ENCODE results near the gene CLDN10.
A peak's percentile ranks its signal among the peaks of the same experiment; 100 is the strongest.

CLDN10 gene

GRCh38 chr13:95552539-95553441 is at the start of gene CLDN10:
TSS of gene CLDN10 (plus strand) at chr13:95552720. CDS start at chr13:95552754, 34 bp downstream.
- H3K36me3 ChIP-seq (ENCODE audit: low read depth): no peaks in the 10 kb centered on the region
- peaks cover 5% of the 10 kb centered on the region for H3K4me1 ChIP-seq (ENCODE audit: insufficient read depth, poor library complexity, severe bottlenecking)
- no peak within 1 kb of the TSS for H3K27ac ChIP-seq (ENCODE audit: poor library complexity, severe bottlenecking)
- TF ChIP-seq CTCF (IDR thresholded peaks at IDR 0.05; ENCODE audit: poor library complexity, severe bottlenecking): peak; percentile 10
- ATAC-seq (ENCODE audit: low read depth) (no peak), DNase-seq (ENCODE audit: low spot score) (peak; percentile 56)
- no peaks in the 10 kb centered on the region for H3K9me3 ChIP-seq (ENCODE audit: severe bottlenecking)
- peaks cover 44% of the 10 kb centered on the region for H3K27me3 ChIP-seq (ENCODE audit: insufficient read depth, poor library complexity, severe bottlenecking)
- no peak within 1 kb of the TSS for H3K4me3 ChIP-seq (ENCODE audit: severe bottlenecking)

- no peak for DNase-seq (ENCODE audit: low spot score)
- Histone ChIP-seq H3K9me3 (ENCODE audit: severe bottlenecking) (no peaks in the 10 kb centered on the region), H3K27ac (ENCODE audit: poor library complexity, severe bottlenecking) (no peak overlapping the region), H3K27me3 (ENCODE audit: insufficient read depth, poor library complexity, severe bottlenecking) (no peaks in the 10 kb centered on the region), H3K4me3 (ENCODE audit: severe bottlenecking) (no peak overlapping the region), H3K36me3 (ENCODE audit: low read depth) (no peaks in the 10 kb centered on the region), H3K4me1 (ENCODE audit: insufficient read depth, poor library complexity, severe bottlenecking) (no peaks in the 10 kb centered on the region)
- ATAC-seq (ENCODE audit: low read depth): no peak
- no peak for TF ChIP-seq CTCF (IDR thresholded peaks at IDR 0.05; ENCODE audit: poor library complexity, severe bottlenecking)
Measured at GRCh38 chr13:95503662-95504061, 48.9 kb upstream of the CLDN10 start.

GRCh38 chr13:95505265-95505664 is 47.3 kb upstream of the CLDN10 start:
- TF ChIP-seq CTCF (IDR thresholded peaks at IDR 0.05; ENCODE audit: poor library complexity, severe bottlenecking): no peak
- H3K27ac ChIP-seq (ENCODE audit: poor library complexity, severe bottlenecking): no peak overlapping the region
- ATAC-seq (ENCODE audit: low read depth): peak; percentile 53; the same call in 1 of the 3 replicates
- H3K9me3 ChIP-seq (ENCODE audit: severe bottlenecking): no peaks in the 10 kb centered on the region
- H3K4me3 ChIP-seq (ENCODE audit: severe bottlenecking): no peak overlapping the region
- H3K4me1 ChIP-seq (ENCODE audit: insufficient read depth, poor library complexity, severe bottlenecking): peaks cover 9% of the 10 kb centered on the region
- H3K27me3 ChIP-seq (ENCODE audit: insufficient read depth, poor library complexity, severe bottlenecking): no peaks in the 10 kb centered on the region
- H3K36me3 ChIP-seq (ENCODE audit: low read depth): no peaks in the 10 kb centered on the region
- DNase-seq (ENCODE audit: low spot score): no peak

GRCh38 chr13:95505986-95506385 is 46.5 kb upstream of the CLDN10 start:
- Histone ChIP-seq H3K27me3 (ENCODE audit: insufficient read depth, poor library complexity, severe bottlenecking) (no peaks in the 10 kb centered on the region), H3K9me3 (ENCODE audit: severe bottlenecking) (no peaks in the 10 kb centered on the region), H3K36me3 (ENCODE audit: low read depth) (no peaks in the 10 kb centered on the region), H3K27ac (ENCODE audit: poor library complexity, severe bottlenecking) (no peak overlapping the region), H3K4me1 (ENCODE audit: insufficient read depth, poor library complexity, severe bottlenecking) (peaks cover 9% of the 10 kb centered on the region), H3K4me3 (ENCODE audit: severe bottlenecking) (no peak overlapping the region)
- TF ChIP-seq CTCF (IDR thresholded peaks at IDR 0.05; ENCODE audit: poor library complexity, severe bottlenecking): no peak
- ATAC-seq (ENCODE audit: low read depth) (no peak), DNase-seq (ENCODE audit: low spot score) (no peak)

- ATAC-seq (ENCODE audit: low read depth) (no peak), DNase-seq (ENCODE audit: low spot score) (no peak)
- Histone ChIP-seq H3K4me3 (ENCODE audit: severe bottlenecking) (no peak overlapping the region), H3K27ac (ENCODE audit: poor library complexity, severe bottlenecking) (no peak overlapping the region), H3K27me3 (ENCODE audit: insufficient read depth, poor library complexity, severe bottlenecking) (no peaks in the 10 kb centered on the region), H3K9me3 (ENCODE audit: severe bottlenecking) (no peaks in the 10 kb centered on the region), H3K36me3 (ENCODE audit: low read depth) (no peaks in the 10 kb centered on the region), H3K4me1 (ENCODE audit: insufficient read depth, poor library complexity, severe bottlenecking) (peaks cover 11% of the 10 kb centered on the region)
- TF ChIP-seq CTCF (IDR thresholded peaks at IDR 0.05; ENCODE audit: poor library complexity, severe bottlenecking): no peak
Measured at GRCh38 chr13:95507991-95508390, 44.5 kb upstream of the CLDN10 start.

Measured in RWPE2 (cell line).